Measurements from ENCODE around the gene VANGL1. TPM values are rescaled to one million over a fixed set of nuclear protein-coding genes. Genes with fewer than 3 reads are reported as not detected.

VANGL1 gene
- total and polyA plus RNA-seq, 2 of the 8 experiments (the other 6 are each of a cell fraction or from before 2014, with no cell fraction given), result 9.4 to 13.4 TPM

- CTCF ChIA-PET (ENCODE audit: partially characterized antibody), result interaction anchor here (1.1 to 2.7 kb wide), 3 partner anchors 11 to 48 kb away, joined by 3 to 14 read pairs (median 3); no protein-coding TSS in a partner anchor
- H2BK120ac ChIP-seq (replicated peaks; ENCODE audit: low read depth, low read length), result no peak overlapping the region
- no peak for DNase-seq (ENCODE audit: low read depth in 1 of 2, low spot score in 2 of 2)
- TF ChIP-seq SRF (IDR thresholded peaks at IDR 0.05; ENCODE audit: low read depth, low read length) (no peak), RFX5 (IDR thresholded peaks at IDR 0.05; ENCODE audit: borderline replicate concordance, low read depth, low read length) (no peak)
Observed at GRCh38 chr1:115658646-115659045, 16.9 kb downstream of the VANGL1 start.

More at GRCh38 chr1:115658646-115659045, 16.9 kb downstream of the VANGL1 start:
- H3K14ac ChIP-seq (ENCODE audit: insufficient read length), result no peak overlapping the region
- H2AFZ ChIP-seq (ENCODE audit: low read length), result no peak overlapping the region
- no peak overlapping the region for H2AK5ac ChIP-seq (ENCODE audit: low read depth, low read length)
- peaks cover 2 to 4% of the 10 kb centered on the region in 2 experiments for H4K20me1 ChIP-seq (replicated peaks in 1 of 2; ENCODE audit: control insufficient read depth in 1 of 2, insufficient read depth in 2 of 2, low read length in 2 of 2)
- H3K27me3 ChIP-seq (replicated peaks in 1 of 4; ENCODE audit: control insufficient read depth in 3 of 4, extremely low read depth in 1 of 4, insufficient read depth in 3 of 4, low read length in 3 of 4), result no peaks in the 10 kb centered on the region
- no peak overlapping the region; the same call in 1 of the 2 replicates for H4K8ac ChIP-seq (ENCODE audit: extremely low read depth, insufficient read depth, low read length)
- peaks cover 0 to 24% of the 10 kb centered on the region in 2 experiments; a peak in 2 of 4 replicates for H3K79me2 ChIP-seq (ENCODE audit: control insufficient read depth in 1 of 2, insufficient read depth in 2 of 2, low read length in 2 of 2)
- H3K27ac ChIP-seq (ENCODE audit: low read depth, low read length), result no peak overlapping the region
- no peak overlapping the region for H2BK15ac ChIP-seq (ENCODE audit: low read length)
- no peak overlapping the region for H3K23ac ChIP-seq (ENCODE audit: insufficient read length)
- no peak overlapping the region for H2BK12ac ChIP-seq (ENCODE audit: low read depth, low read length)
- H3K4me2 ChIP-seq (ENCODE audit: insufficient read depth in 1 of 2, low read depth in 2 of 2, low read length in 2 of 2), result no peak overlapping the region
- no peak overlapping the region for H3K4me3 ChIP-seq (ENCODE audit: extremely low read depth in 1 of 4, insufficient read depth in 2 of 4, low read depth in 3 of 4, low read length in 4 of 4)
- H3K56ac ChIP-seq (replicated peaks; ENCODE audit: insufficient read length, low read depth, low read length), result no peak overlapping the region
- no peak overlapping the region for H3K18ac ChIP-seq (ENCODE audit: extremely low read depth, low read length)
- no peak overlapping the region for H3K9ac ChIP-seq (replicated peaks in 1 of 4; ENCODE audit: extremely low read depth in 1 of 4, low read depth in 3 of 4, low read length in 3 of 4)
- POLR2A ChIA-PET (ENCODE audit: partially characterized antibody), result no interaction called here
- no peaks in the 10 kb centered on the region for H3K9me3 ChIP-seq (ENCODE audit: insufficient read depth in 2 of 2, low read depth in 1 of 2, low read length in 1 of 2)
- H3K79me1 ChIP-seq (ENCODE audit: low read depth, low read length), result peaks cover 2% of the 10 kb centered on the region; the same call in 1 of the 2 replicates
- no peak overlapping the region for H2BK5ac ChIP-seq (ENCODE audit: low read depth, low read length)
- peaks cover 2 to 23% (median 18%) of the 10 kb centered on the region in 4 experiments for H3K4me1 ChIP-seq (replicated peaks in 1 of 4; ENCODE audit: control insufficient read depth in 3 of 4, insufficient read depth in 4 of 4, low read length in 3 of 4)
- H3K36me3 ChIP-seq (ENCODE audit: control insufficient read depth in 2 of 4, insufficient read depth in 4 of 4, low read length in 3 of 4), result peaks cover under 1 to 9% (median 4%) of the 10 kb centered on the region in 4 experiments; a peak in 6 of 8 replicates
- H3K4ac ChIP-seq (replicated peaks; ENCODE audit: insufficient read length, low read depth, low read length), result no peak overlapping the region
- H4K5ac ChIP-seq (ENCODE audit: insufficient read length, low read depth, low read length), result no peak overlapping the region
- WGBS, 2 experiments (ENCODE audit: extremely low coverage in 1 of 2, insufficient coverage in 1 of 2, insufficient read length in 1 of 2, insufficient replicate concordance in 2 of 2, low coverage in 1 of 2, low lambda C conversion rate in 2 of 2, missing lambda C conversion rate in 1 of 2), result 100% methylated on average over 1 of the region's 1 CpG; no CpG with 5 or more reads in 1 of the 2 experiments
- no peak overlapping the region for H4K91ac ChIP-seq (replicated peaks; ENCODE audit: insufficient read length, low read length)
- no peak overlapping the region for H2BK20ac ChIP-seq (ENCODE audit: low read length)
- H3K23me2 ChIP-seq (ENCODE audit: low read depth, low read length), result no peaks in the 10 kb centered on the region
- FAIRE-seq, result no peak

Measured in H1 (cell line).